Skin epidermis (tissue), 12 donors: ENCODE results near the gene ERAP2.
A peak's percentile ranks its signal among the peaks of the same experiment; 100 is the strongest.
"Not testable (repeated sequence)": the region's sequence is repeated elsewhere in the genome, so short reads cannot be mapped to it uniquely, and the experiment has no call there.

Experiments
- H3K27ac ChIP-seq, 21 experiments: fragments of 200-600 bp; sonication (generic) in 11 of 21; one replicate each; pipeline ENCODE4 v1.5.0; 2020; ENCODE audit warnings: mild to moderate bottlenecking in 3 of 21, inconsistent platforms in 2 of 21, moderate library complexity in 2 of 21
- H3K4me3 ChIP-seq, 7 experiments: fragments of 200-600 bp; sonication (generic) in 2 of 7; one replicate each; pipeline ENCODE4 v1.5.0; 2020; ENCODE audit warnings: inconsistent platforms in 2 of 7, mild to moderate bottlenecking in 2 of 7, moderate library complexity in 1 of 7

The ERAP2 gene, protein sequence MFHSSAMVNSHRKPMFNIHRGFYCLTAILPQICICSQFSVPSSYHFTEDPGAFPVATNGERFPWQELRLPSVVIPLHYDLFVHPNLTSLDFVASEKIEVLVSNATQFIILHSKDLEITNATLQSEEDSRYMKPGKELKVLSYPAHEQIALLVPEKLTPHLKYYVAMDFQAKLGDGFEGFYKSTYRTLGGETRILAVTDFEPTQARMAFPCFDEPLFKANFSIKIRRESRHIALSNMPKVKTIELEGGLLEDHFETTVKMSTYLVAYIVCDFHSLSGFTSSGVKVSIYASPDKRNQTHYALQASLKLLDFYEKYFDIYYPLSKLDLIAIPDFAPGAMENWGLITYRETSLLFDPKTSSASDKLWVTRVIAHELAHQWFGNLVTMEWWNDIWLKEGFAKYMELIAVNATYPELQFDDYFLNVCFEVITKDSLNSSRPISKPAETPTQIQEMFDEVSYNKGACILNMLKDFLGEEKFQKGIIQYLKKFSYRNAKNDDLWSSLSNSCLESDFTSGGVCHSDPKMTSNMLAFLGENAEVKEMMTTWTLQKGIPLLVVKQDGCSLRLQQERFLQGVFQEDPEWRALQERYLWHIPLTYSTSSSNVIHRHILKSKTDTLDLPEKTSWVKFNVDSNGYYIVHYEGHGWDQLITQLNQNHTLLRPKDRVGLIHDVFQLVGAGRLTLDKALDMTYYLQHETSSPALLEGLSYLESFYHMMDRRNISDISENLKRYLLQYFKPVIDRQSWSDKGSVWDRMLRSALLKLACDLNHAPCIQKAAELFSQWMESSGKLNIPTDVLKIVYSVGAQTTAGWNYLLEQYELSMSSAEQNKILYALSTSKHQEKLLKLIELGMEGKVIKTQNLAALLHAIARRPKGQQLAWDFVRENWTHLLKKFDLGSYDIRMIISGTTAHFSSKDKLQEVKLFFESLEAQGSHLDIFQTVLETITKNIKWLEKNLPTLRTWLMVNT

DNA sequence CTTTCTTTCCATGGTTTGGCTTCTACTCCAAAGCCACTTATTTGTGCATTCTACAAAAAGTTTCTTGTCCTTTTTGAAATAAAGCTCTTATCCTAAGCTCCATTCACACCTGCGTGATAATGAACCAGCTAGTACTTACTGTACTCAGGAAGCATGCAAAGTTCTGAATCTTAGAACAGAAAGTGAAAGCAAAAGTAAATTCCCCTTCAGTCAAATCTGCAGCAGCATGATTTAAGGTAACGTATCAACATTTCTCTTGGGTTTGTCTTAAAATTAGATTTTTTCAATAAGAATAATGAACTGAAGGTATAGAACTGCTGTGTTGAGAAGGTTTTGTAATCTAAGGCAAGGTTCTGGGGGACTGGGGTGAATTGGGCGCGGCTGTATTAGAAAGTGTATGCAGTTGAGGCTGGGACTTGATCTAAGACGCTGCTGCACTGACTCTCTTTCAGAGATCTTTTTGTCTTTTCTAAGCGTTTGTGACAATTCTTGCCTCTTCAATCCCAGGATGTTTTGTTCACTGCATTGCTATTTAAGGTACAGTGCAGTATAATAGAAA, at the start of gene ERAP2:
ERAP2 (plus strand) TSS at position 209 of the 559 bp plus-strand sequence. CDS start 3,186 bp downstream, outside the sequence.
- Histone ChIP-seq H3K27ac (peak within 1 kb of the TSS in 20 of 21 experiments; percentile 67 to 97 (median 78)), H3K4me3 (peak within 1 kb of the TSS; percentile 44 to 72 (median 55))

DNA sequence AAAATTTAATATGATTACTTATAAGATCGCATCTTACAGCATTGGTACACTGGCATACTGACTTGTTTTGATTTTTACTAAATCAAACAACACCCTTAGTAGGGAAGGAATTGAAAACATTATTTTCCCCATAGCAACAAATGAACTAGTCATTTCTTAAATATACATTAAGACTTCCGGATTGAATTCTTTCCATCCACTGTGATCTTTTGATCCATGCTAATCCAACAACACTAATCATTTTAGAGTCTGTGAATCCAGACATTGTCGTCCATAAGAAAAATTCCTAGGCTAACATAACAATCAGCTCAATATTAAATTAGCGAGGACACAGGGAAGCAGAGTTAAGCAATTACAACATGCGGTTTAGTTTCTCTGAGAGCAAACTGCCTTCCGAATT, 47.0 kb upstream of the ERAP2 start:
- Histone ChIP-seq H3K27ac (no peak overlapping the region), H3K4me3 (no peak overlapping the region)

DNA sequence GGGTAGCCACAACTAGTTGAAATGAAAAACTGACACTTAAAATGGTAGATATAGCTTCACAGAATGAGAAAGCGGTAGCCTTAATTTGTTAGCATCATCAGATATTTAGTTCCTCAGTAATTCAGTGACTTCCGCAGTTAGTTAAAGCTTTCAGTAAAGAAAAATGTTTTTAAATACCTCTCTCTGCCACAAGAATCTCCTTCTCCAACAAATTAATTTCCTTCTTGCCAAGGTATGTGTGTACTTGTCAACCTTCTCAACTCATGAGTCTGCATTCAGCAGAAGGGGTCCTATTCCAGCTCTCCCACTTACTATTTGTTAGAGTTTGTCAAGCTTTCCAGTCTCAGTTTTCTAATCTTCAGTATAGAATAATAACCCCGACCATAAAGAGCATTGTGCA, 42.3 kb upstream of the ERAP2 start:
- H3K27ac ChIP-seq = no peak overlapping the region
- no peak overlapping the region for H3K4me3 ChIP-seq

DNA sequence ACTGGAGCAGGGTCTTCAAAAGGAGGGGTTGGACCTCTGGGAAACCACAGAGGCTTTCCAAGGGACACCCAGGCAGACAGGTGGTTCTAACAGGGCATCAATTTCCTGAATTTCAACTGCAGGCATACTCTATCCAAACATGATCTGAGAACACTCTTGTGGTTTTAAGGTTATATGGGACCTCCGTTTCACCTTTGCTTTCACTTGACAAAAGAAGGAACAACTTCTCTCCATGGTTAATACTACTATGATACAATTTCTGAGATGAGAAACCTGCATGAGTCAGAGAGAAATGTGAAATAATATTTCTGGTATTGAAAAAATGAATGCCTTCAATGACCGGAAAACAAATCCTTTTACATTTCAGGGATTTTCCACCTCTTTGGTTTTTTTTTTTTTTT, 40.5 kb upstream of the ERAP2 start:
- Histone ChIP-seq H3K4me3 (no peak overlapping the region), H3K27ac (no peak overlapping the region)

DNA sequence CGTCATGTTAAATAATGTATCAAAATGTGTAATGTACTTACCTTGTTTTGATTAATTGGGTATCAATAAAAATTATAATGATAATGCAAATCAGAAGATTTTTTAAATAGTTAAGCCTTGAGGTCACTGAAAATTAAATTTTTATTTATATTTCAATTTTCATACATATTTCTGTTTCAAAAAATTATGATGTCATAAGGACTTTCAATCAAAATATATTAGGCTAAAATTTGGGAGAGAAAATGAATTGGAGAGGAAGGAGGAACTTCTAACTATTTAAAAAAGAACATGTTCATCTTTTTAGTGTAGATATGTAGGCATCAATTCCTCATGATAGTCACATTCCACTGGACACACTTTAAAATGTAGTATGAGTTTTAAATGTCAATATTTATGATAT, 39.5 kb upstream of the ERAP2 start:
- H3K27ac ChIP-seq = no peak overlapping the region
- no peak overlapping the region for H3K4me3 ChIP-seq

DNA sequence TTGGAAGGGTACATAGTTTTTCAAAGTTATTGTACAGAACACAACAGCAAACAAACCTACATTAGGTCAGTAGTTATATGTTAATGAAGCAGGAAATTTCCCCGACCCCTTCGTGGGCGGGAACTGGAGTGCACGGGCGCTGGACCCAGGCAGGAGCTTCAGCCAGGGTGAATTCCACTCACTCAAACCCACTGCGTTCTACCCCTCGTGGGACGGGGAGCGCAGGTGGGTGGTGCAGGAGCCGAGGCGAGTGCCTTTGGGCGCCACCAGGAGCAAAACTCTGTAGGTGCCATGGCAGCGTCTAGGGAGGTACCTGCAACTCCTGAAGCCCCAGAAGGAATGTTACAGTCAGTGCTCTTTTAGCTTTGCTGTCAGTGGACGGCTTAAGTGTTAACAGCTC, 39.0 kb upstream of the ERAP2 start:
- H3K27ac ChIP-seq = no peak overlapping the region

DNA sequence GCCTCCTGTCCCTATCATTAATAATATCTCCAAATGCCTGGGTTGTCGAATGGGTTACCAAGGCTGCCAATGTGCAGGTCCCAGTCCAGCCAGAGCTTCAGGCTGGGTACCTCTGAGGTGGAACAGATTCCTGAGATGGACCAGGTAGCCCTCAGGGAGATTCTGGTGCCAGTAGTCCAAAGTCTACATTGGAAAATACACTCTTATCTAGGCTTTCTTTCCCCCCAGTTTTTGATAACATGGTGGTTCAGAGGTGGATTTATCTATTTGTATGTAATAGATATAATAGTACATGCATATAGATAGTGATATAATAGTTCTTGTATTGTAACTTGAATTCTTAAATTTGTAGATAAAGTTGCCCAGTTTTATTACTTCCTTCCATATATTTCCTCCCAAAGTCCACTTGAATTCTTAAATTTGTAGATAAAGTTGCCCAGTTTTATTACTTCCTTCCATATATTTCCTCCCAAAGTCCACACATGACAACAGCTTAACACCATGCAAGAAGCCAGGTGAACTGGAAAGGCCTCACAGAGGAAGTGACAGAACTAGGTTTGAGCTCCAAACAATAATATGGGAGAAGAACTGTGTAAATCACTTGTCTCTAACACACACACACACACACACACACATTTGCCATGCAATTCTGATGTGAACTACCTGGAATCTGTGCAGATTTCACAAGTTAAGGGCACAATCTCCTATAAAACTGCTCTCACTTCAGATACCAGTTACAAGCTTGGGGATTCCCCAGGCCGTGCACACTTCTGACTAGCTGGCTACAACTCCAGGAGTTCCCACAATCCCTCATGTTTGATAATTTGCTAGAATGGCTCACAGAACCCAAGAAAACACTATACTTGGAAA, 37.9 kb upstream of the ERAP2 start:
- H3K27ac ChIP-seq = no peak overlapping the region
- H3K4me3 ChIP-seq = no peak overlapping the region

More for the DNA sequence above, 39.0 kb upstream of the ERAP2 start:
- no peak overlapping the region for H3K4me3 ChIP-seq

DNA sequence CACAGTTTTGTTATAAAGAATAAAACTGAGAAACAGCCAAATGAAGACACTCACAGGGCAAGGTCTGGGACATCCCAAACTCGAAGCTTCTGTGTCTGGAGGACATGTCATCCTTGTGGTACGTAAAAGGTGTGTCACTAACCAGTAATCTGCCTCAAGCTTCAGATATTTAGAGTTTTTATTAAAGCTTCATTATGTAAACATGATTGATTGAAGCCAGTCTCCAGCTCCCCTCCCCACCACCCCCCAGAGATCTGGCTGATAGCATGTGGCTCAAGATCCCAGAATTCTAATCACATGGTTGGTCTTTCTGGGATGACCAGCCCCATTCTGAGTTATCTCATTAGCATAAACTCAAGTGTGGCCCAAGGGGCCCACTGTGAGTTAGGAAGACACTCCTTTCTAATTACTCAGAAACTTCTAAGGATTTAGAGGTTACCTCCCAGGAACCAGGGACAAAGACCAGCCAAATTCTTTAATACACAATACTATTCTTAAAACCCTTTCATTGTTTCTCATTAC, 37.2 kb upstream of the ERAP2 start:
- Histone ChIP-seq H3K27ac (no peak overlapping the region), H3K4me3 (no peak overlapping the region)

DNA sequence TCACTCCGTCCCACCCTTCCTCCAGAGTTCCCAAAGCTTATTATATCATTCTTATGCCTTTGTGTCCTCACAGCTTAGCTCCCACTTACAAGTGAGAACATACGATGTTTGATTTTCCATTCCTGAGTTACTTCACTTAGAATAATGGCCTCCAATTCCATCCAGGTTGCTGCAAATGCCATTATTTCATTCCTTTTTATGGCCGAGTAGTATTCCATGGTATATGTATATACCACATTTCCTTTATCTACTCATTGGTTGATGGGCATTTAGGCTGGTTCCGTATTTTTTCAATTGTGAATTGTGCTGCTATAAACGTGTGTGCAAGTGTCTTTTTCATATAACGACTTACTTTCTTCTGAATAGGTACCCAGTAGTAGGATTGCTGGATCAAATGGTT, 34.4 kb upstream of the ERAP2 start:
- not testable (repeated sequence) for H3K4me3 ChIP-seq, H3K27ac ChIP-seq

DNA sequence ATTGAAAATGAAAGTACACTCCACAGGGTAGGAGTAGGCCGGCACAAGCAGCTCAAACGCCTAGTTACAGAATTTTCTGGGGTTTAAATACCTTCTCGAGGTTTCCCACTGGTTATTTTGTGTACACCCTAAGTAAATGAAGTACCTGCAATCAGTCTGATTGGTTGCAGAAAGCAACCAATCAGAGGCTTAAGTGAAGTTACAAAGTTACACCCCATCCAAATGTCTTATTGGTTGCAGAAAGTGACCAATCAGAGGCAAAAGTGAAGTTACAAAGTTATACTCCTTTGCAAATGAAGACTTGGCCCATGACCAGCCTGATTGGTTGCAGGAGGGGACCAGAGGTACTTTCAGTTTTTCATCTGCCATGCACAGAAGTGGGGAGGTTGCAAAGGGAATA, 33.2 kb upstream of the ERAP2 start:
- no peak overlapping the region for H3K27ac ChIP-seq
- H3K4me3 ChIP-seq = no peak overlapping the region

DNA sequence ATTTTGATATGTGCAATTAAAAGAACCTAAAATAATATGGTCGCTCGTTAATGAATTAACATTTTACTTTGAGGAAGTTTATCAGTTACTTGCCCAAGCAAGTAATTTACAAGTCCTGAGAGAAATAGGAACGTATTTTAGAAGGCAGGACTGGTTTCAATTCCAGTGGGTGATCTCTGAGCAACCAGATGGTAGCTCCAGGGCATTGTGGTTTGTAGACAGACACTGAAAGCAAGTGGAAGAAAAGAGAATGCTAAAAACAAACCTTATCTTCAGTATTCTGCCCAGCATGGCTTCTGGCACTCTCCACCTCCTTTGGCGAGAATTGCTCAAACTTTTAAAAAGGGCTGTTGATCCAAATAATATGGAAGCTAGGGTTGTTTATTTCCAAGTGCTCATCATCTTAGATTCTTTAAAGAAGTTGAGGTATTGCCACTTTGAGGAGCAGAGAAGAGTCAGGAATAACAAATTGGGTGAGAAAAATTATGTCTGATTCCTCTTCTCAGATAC, 31.8 kb upstream of the ERAP2 start:
- Histone ChIP-seq H3K27ac (no peak overlapping the region), H3K4me3 (no peak overlapping the region)

DNA sequence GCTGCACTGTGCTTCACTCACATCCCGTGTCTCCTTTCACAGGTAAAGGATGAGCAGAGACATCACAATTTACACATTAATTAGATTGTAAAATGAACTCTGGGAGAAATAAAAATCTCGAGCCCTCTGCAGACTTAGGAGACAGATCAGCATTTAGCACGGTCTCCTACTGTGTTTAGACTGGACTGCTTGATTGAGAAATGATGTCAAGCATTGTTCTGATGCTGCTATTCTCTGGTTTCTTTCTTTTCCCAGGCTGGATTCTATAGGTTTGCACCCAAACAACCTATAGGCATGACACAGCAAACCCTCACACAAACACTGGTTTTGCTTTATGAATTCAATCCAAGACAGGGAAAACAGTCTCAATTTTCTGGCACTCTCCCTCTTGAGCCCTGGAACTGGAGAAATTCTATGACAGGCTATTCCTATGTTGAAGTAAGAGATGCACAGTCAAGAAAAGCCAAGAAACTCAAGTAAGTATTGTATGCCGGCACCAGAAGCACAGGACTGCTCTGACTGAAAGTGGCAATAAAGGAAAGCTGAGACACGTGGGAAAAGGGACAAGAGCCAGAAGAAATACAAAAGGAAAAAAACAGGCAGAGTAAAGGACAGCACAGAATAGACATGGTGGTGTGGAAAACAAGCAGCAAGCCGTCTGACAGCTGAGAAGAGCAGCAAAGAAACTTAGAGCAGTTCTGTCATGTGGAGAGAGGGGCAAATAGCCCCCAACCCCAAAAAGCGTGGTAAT, 24.8 kb upstream of the ERAP2 start:
- Histone ChIP-seq H3K4me3 (no peak overlapping the region), H3K27ac (no peak overlapping the region)

DNA sequence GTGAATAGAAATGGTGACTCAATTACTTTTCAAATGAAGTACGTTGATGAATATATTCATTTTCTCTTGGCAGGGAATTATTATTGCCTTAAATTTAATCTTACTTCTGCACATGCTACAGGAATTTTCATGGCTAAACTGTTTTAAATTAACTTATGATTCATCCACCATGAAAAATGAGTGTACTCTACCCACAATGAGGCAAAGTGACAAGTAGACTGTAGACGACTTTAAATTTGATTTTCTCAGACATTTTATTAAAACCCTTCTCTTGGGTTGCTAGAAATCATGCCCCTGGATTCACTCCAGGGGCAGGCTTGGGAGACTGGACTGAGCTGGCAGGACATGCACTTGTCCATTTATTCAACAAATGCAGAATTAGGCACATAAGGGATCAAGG, 23.5 kb upstream of the ERAP2 start:
- Histone ChIP-seq H3K4me3 (no peak overlapping the region), H3K27ac (no peak overlapping the region)

DNA sequence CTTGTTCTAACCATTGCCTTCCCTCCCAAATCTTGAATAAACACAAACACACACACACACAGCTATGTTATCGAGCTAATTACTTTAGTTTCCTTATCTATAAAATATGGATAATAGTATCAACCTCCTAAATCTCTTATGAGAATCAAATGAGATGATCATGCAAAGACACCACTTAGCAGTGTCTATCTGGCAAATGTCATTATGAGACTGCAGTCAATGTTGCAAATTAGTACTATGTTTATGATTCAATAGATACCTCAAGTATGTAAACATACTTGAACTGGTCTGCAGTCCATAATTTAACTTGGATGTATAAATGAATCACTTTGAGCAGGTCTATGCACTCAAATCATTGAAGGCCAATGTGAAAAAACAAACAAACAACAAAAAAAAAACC, 22.2 kb upstream of the ERAP2 start:
- Histone ChIP-seq H3K27ac (no peak overlapping the region), H3K4me3 (no peak overlapping the region)

DNA sequence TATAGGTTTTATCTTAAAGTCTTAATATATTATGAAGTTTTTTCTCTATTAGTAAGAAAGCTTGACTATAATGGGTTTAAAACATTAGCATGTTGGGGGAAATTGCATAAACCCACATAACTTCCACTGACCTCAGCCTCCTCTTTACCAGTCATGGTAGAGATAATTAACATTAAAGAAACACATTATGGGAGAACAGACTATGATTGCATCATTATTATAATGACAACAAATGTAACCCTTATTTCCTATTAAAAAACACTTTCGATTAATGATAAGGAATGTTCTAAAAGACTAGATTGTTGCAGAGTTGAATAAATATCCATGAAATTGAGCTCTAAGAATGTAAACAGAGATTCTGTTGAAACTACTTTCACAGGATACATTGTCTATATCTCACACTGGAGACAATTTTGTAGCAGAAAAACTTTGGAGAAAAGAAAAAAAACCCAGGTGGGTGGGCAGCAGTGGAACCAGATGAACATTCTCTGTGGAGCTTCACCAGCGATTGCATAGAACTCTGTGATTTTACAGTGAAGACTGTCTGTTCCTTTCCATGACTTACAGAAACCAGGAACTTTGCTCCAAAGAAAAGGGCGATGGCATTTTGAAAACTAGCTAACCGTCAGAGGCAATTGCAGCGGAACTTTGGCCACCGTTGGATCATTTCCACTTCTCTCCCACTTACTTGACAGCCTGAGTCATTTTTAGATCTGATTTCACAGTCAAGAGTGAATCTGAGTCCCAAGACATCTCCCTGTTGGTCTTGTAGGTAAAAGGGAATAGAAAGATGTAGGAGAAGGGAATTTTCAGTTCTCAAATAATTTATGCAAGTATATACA, 21.0 kb upstream of the ERAP2 start:
- peak overlapping the region in 1 of 21 experiments; percentile 14 for H3K27ac ChIP-seq
- no peak overlapping the region for H3K4me3 ChIP-seq

DNA sequence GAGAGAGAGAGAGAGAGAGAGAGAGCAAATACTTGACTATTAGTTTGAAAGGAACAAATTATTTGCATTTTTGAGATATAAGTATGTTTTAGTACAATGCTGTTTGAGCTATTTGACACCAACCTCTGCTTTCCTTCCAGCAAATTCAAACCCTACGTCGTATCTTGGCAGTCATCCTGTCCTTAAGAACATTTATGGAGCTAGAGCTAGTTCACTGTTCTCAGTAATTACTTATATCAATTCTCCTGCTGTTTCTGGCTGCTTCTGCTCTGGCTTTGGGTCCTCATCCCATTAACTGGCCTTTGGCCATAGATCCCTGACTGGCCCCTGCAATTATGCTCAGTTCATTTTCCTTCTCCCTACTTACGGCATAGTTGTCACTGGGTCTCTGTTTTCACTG, 19.9 kb upstream of the ERAP2 start:
- H3K4me3 ChIP-seq = no peak overlapping the region
- H3K27ac ChIP-seq = no peak overlapping the region

DNA sequence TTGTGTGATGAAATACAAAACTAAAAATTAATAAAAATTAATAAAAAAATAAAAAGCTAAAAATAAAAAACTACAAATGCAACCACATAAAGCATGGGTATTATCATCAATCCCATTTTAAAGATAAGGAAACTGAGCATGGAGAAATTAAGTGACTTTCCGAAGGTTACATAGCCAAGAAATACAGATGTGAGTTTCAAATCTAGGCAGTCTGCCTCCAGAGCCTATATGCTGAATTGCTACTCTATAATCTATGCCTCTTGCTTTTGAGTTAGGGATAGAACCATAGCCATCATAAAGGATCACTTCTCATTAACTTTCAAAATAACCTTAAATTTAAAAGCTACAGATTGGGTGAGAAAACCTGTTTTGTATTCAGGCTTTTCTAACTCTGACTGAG, 18.8 kb upstream of the ERAP2 start:
- Histone ChIP-seq H3K4me3 (no peak overlapping the region), H3K27ac (no peak overlapping the region)

DNA sequence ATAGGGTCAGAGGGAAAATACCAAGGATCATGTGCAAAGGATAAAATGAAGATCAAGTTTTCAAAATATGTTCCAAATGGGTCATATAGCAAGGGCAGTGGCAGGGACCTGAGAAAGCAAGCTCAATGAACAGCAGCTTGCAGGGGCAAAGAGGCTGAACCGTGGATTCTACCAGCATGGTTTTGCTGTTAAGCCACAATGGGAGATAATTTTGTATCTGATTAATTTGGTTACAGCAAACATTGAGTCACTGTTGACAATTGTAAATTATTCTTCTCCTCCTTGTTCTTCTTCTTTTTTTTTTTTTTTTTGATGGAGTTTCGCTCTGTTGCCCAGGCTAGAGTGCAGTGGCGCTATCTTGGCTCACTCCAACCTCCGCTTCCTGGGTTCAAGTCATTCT, 18.4 kb upstream of the ERAP2 start:
- no peak overlapping the region for H3K27ac ChIP-seq
- H3K4me3 ChIP-seq = no peak overlapping the region
